Ramos (cell line): Measurements from ENCODE around the gene CNOT9.

Experiments used
- in situ Hi-C: fragments of 300-500 bp; cut with MboI; formaldehyde crosslinking; loops from one replicate; pipeline ENCODE4 v1.14.3; 2022; ENCODE audit warnings: low sequenced_read_pairs; ENCODE audit not compliant: unreplicated experiment

CNOT9 gene

DNA sequence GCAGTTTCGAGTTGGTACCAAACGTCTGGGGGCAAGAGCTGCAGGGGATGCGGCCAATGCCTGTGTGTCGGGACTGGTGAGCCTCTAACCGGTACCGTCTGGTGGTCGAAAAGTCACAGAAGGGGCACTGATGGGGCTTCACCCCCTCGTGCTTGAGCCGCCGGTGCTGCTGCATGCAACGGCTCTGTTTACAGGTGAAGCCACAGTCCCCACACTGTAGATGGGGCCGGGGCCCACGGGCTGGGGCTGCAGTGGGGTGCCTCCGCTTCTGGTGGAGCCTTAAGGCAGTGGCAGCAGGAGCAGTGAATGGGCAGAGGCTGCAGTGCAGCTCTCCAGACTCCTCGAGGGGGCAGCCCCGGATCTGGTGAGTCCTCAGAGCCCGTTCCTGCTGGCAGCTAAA is 74.1 kb downstream of the CNOT9 start:
- in situ Hi-C loops, result no loop called here

GRCh38 chr2:218643751-218644310 is 75.2 kb downstream of the CNOT9 start:
- in situ Hi-C loops, result no loop called here

DNA sequence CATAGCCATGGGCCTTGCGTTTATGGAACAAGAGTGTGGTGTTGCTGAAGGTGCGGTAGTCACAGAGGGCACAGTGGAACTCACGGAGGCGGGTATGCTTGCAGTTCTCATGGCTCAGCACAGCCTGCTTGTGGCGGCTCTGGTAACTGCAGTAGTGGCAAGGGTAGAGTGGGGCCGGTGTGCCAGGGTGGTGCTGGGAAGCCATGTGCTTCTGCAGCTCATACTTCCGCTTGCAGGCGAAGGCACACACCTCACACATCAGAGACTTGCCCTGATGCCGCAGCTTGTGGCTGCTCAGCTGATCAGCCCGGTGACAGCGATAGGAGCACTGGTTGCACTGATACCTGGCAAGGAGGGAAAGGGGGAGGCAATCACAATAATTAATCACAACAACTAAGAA is 76.1 kb downstream of the CNOT9 start:
- in situ Hi-C loops, result no loop called here

GRCh38 chr2:218645126-218645525 is 76.5 kb downstream of the CNOT9 start:
- in situ Hi-C loops, result no loop called here
